Stimulated activated CD4-positive, alpha-beta T cell treated with anti-CD3 and anti-CD28 coated beads, Interleukin-1b, Interleukin-23, amount 100 ng/mL, for 4 hours (primary cell): ENCODE measurements around the gene ALDOC.
"Not testable (repeated sequence)": the region's sequence is repeated elsewhere in the genome, so short reads cannot be mapped to it uniquely, and the experiment has no call there.

Experiments used
- DNase-seq, 2 donors: peaks; one replicate each; pipeline ENCODE4 v3.0.0-alpha.2; 2020; ENCODE audit warnings: low read depth in 2 of 2

Gene ALDOC

GRCh38 chr17:28582513-28582912, 5.8 kb upstream of the ALDOC start:
- no peak for DNase-seq

GRCh38 chr17:28580959-28581358, 4.3 kb upstream of the ALDOC start:
- DNase-seq, result no peak

- no peak for DNase-seq
Observed at GRCh38 chr17:28579526-28579925, 2.8 kb upstream of the ALDOC start.

- no peak for DNase-seq
Observed at GRCh38 chr17:28578246-28579195, 1.8 kb upstream of the ALDOC start.

- DNase-seq, result no peak
Observed at GRCh38 chr17:28577466-28577824, 750 bp upstream of the ALDOC start.

- not testable (repeated sequence) for DNase-seq
Observed at GRCh38 chr17:28576016-28576415, 679 bp downstream of the ALDOC start.

- no peak for DNase-seq
Observed at GRCh38 chr17:28575126-28575795, 1.4 kb downstream of the ALDOC start.

- DNase-seq, result no peak
Observed at GRCh38 chr17:28574526-28574925, 2.2 kb downstream of the ALDOC start.

- DNase-seq, result no peak
Observed at GRCh38 chr17:28573966-28574480, 2.7 kb downstream of the ALDOC start.

- no peak for DNase-seq
Observed at GRCh38 chr17:28573521-28573920, 3.2 kb downstream of the ALDOC start.

GRCh38 chr17:28573040-28573380, 3.7 kb downstream of the ALDOC start:
- no peak for DNase-seq

GRCh38 chr17:28572259-28573039, 4.2 kb downstream of the ALDOC start:
- no peak for DNase-seq

GRCh38 chr17:28571361-28572122, 5.2 kb downstream of the ALDOC start, which contains the start of gene PIGS:
Gene PIGS (minus strand): TSS chr17:28571524. CDS start chr17:28571496, 28 bp downstream.
- peak; percentile 83 to 88 for DNase-seq

- peak in 1 of 2 donors; percentile 32 for DNase-seq
Observed at GRCh38 chr17:28570716-28571360, 5.9 kb downstream of the ALDOC start.

- DNase-seq, result no peak
Observed at GRCh38 chr17:28569446-28569845, 7.2 kb downstream of the ALDOC start.

GRCh38 chr17:28567604-28568003, 9.1 kb downstream of the ALDOC start:
- DNase-seq, result no peak

GRCh38 chr17:28563475-28563874, 13.2 kb downstream of the ALDOC start:
- no peak for DNase-seq

GRCh38 chr17:28555022-28555421, 21.7 kb downstream of the ALDOC start:
- no peak for DNase-seq

- DNase-seq, result no peak
Observed at GRCh38 chr17:28554565-28554964, 22.1 kb downstream of the ALDOC start.

- DNase-seq, result no peak
Observed at GRCh38 chr17:28553000-28553505, 23.6 kb downstream of the ALDOC start.
